ENCODE data around the gene TK2.
"Not testable (repeated sequence)": the region's sequence is repeated elsewhere in the genome, so short reads cannot be mapped to it uniquely, and the experiment has no call there.

Gene TK2

GRCh38 chr16:66468321-66468965 is 81.5 kb downstream of the TK2 start:
- TF ChIP-seq CTCF (IDR thresholded peaks at IDR 0.05; ENCODE audit: insufficient read depth, low read length, missing control alignments): no peak
- H3K4me3 ChIP-seq (ENCODE audit: low read depth, low read length): no peak overlapping the region
- POLR2A ChIA-PET: no interaction called here
- DNase-seq (ENCODE audit: low read depth, low spot score): no peak
- CTCF ChIA-PET: interaction anchor here (0.9 to 2.0 kb wide), 6 partner anchors 9 to 404 kb away, joined by 3 to 8 read pairs (median 4); no protein-coding TSS in a partner anchor

DNA sequence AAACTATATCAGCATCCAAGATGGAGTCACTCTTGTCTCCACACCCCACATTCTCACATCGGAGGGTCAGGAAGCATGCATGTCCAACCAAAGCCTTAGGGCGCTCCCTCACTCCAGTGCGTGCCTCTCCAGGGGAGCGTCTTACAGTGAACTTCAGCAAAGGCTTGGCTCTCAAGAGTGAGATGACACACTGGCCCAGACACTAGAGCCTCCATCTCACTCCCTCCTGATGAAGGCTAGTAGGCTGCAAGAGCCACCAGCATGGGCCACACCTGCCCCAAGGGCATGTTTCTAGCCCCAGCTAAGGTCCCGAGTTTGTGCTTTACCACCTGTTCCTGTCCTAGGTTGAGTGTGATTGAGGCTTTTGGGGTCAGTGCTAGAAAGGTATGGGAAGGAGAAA is 82.3 kb downstream of the TK2 start:
- DNase-seq (ENCODE audit: low read depth, low spot score): no peak
- ChIA-PET CTCF (interaction anchor here (1.4 to 2.0 kb wide), 2 partner anchors 10 to 12 kb away, joined by 4 to 8 read pairs; no protein-coding TSS in a partner anchor), POLR2A (no interaction called here)
- no peak for TF ChIP-seq CTCF (IDR thresholded peaks at IDR 0.05; ENCODE audit: insufficient read depth, low read length, missing control alignments)
- no peak overlapping the region for H3K4me3 ChIP-seq (ENCODE audit: low read depth, low read length)

- H3K4me3 ChIP-seq (ENCODE audit: low read depth, low read length); POLR2A ChIA-PET; DNase-seq (ENCODE audit: low read depth, low spot score): not testable (repeated sequence)
- CTCF ChIA-PET: interaction anchor here (1.3 kb wide), 1 partner anchor 15 kb away, joined by 4 read pairs; no protein-coding TSS in a partner anchor
These were observed 83.3 kb downstream of the TK2 start for GRCh38 chr16:66466636-66467035.

DNA sequence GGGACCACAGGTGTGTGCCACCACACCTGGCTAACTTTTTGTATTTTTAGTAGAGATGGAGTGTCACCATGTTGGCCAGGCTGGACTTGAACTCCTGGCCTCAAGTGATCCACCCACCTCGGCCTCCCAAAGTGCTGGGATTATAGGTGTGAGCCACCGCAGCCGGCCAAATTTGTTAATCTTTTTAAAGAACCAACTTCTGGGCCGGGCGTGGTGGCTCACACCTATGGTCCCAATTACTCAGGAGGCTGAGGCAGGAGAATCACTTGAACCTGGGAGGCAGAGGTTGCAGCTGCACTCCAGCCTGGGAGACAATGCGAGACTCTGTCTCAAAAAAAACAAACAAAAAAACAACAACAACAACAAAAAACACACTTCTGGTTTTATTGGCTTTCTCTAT is 84.0 kb downstream of the TK2 start:
- POLR2A ChIA-PET; DNase-seq (ENCODE audit: low read depth, low spot score); H3K4me3 ChIP-seq (ENCODE audit: low read depth, low read length): not testable (repeated sequence)
- CTCF ChIA-PET: interaction anchor here (1.3 kb wide), 1 partner anchor 16 kb away, joined by 4 read pairs; no protein-coding TSS in a partner anchor

- no peak for TF ChIP-seq CTCF (IDR thresholded peaks at IDR 0.05; ENCODE audit: insufficient read depth, low read length, missing control alignments)
- H3K4me3 ChIP-seq (ENCODE audit: low read depth, low read length): no peak overlapping the region
- POLR2A ChIA-PET: no interaction called here
- DNase-seq (ENCODE audit: low read depth, low spot score): no peak
- CTCF ChIA-PET: interaction anchor here (1.0 to 1.9 kb wide), 3 partner anchors 20 to 58 kb away, joined by 3 to 9 read pairs (median 6); no protein-coding TSS in a partner anchor
These were observed 87.0 kb downstream of the TK2 start for GRCh38 chr16:66462912-66463311.

GRCh38 chr16:66460703-66461102 is 89.2 kb downstream of the TK2 start:
- DNase-seq (ENCODE audit: low read depth, low spot score): no peak
- ChIA-PET CTCF (no interaction called here), POLR2A (no interaction called here)
- no peak overlapping the region for H3K4me3 ChIP-seq (ENCODE audit: low read depth, low read length)
- no peak for TF ChIP-seq CTCF (IDR thresholded peaks at IDR 0.05; ENCODE audit: insufficient read depth, low read length, missing control alignments)

DNA sequence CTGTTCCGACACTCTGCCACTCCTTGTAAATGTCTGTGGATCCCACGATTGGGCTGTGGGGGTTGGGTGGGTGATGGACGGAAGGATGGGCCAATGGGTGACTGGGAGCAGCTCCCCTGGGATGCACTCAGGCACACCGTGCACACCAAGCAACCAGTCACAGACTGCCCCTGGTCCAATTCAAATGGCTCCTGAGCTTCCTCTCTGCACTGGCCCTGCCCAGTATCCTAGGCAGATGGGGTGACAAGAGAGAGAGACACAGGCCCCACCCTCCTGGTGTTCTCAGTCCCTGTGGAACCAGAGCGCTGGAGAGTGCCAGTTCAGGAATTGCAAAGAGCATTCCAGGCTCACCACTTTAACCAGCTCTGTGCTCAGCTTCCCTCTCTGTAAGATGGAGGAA is 90.0 kb downstream of the TK2 start:
- DNase-seq (ENCODE audit: low read depth, low spot score): no peak
- H3K4me3 ChIP-seq (ENCODE audit: low read depth, low read length): no peak overlapping the region
- no peak for TF ChIP-seq CTCF (IDR thresholded peaks at IDR 0.05; ENCODE audit: insufficient read depth, low read length, missing control alignments)
- ChIA-PET POLR2A (no interaction called here), CTCF (no interaction called here)

All from AG04449 (cell line).